GM23338 (cell line): ENCODE results near the gene FGF4. TPM values are rescaled to one million over a fixed set of nuclear protein-coding genes. Genes with fewer than 3 reads are reported as not detected.

Experiments used
- ATAC-seq: fragments of 200-7000 bp; cut with Tn5 transposase; 3 replicates; pipeline ENCODE4 v1.9.1; 2020
- DNase-seq: peaks from one replicate; pipeline ENCODE4 v3.0.0-alpha.2; 2015; ENCODE audit warnings: low spot score
- H2AFZ ChIP-seq: fragments of 200-600 bp; sonication (generic); 2 replicates; pipeline ENCODE4 v1.8.0; 2016; ENCODE audit warnings: antibody characterized with exemption, mild to moderate bottlenecking, moderate library complexity
- H3F3A ChIP-seq: fragments of 200-600 bp; sonication (generic); replicated peaks from 2 replicates; pipeline ENCODE4 v1.8.0; 2017; ENCODE audit warnings: antibody characterized with exemption, mixed run types, low read depth
- H3K27ac ChIP-seq: fragments of 200-600 bp; sonication (generic); 2 replicates; pipeline ENCODE4 v1.6.1; 2016; ENCODE audit warnings: low read depth
- H3K27me3 ChIP-seq: fragments of 200-600 bp; sonication (generic); 2 replicates; pipeline ENCODE4 v1.8.0; 2016; ENCODE audit warnings: mild to moderate bottlenecking, mixed run types, moderate library complexity; ENCODE audit not compliant: insufficient read depth
- H3K36me3 ChIP-seq: fragments of 200-600 bp; sonication (generic); 2 replicates; pipeline ENCODE4 v1.8.0; 2016; ENCODE audit warnings: mild to moderate bottlenecking; ENCODE audit not compliant: insufficient read depth
- H3K4me1 ChIP-seq: fragments of 200-600 bp; sonication (generic); 2 replicates; pipeline ENCODE4 v1.8.0; 2016; ENCODE audit warnings: mild to moderate bottlenecking, moderate library complexity; ENCODE audit not compliant: insufficient read depth
- H3K4me2 ChIP-seq: fragments of 200-600 bp; sonication (generic); 2 replicates; pipeline ENCODE4 v1.7.1; 2017; ENCODE audit warnings: mixed run types
- H3K4me3 ChIP-seq: fragments of 200-600 bp; sonication (generic); 2 replicates; pipeline ENCODE4 v1.6.1; 2016; ENCODE audit warnings: mixed run types
- H3K79me2 ChIP-seq: fragments of 200-600 bp; sonication (generic); replicated peaks from 2 replicates; pipeline ENCODE4 v1.8.0; 2017; ENCODE audit warnings: mild to moderate bottlenecking; ENCODE audit not compliant: insufficient read depth
- H3K9me2 ChIP-seq: fragments of 200-600 bp; sonication (generic); 2 replicates; pipeline ENCODE4 v1.8.0; 2017; ENCODE audit not compliant: insufficient read depth
- H4K20me1 ChIP-seq: fragments of 200-600 bp; sonication (generic); replicated peaks from 2 replicates; pipeline ENCODE4 v1.8.0; 2017; ENCODE audit warnings: mild to moderate bottlenecking; ENCODE audit not compliant: insufficient read depth
- H3K27ac Mint-ChIP-seq: 2 replicates; pipeline ENCODE4 v1.8.0; 2020; ENCODE audit warnings: inconsistent platforms, mild to moderate bottlenecking, moderate library complexity, mixed read lengths
- H3K27me3 Mint-ChIP-seq: 3 replicates; pipeline ENCODE4 v1.8.0; 2022; ENCODE audit warnings: low read depth, mild to moderate bottlenecking, moderate library complexity, mixed read lengths, inconsistent platforms; ENCODE audit not compliant: insufficient read depth, poor library complexity
- H3K36me3 Mint-ChIP-seq: 3 replicates; pipeline ENCODE4 v1.8.0; 2021; ENCODE audit warnings: low read depth, mild to moderate bottlenecking, inconsistent platforms, moderate library complexity, mixed read lengths
- H3K4me1 Mint-ChIP-seq: 3 replicates; pipeline ENCODE4 v1.8.0; 2020; ENCODE audit warnings: mild to moderate bottlenecking, inconsistent platforms, mixed read lengths
- H3K4me3 Mint-ChIP-seq: 3 replicates; pipeline ENCODE4 v1.8.0; 2021; ENCODE audit warnings: moderate library complexity, mild to moderate bottlenecking, inconsistent platforms, mixed read lengths
- H3K9me3 Mint-ChIP-seq: 3 replicates; pipeline ENCODE4 v1.8.0; 2020; ENCODE audit warnings: moderate library complexity, mild to moderate bottlenecking, inconsistent platforms, mixed read lengths
- CREB1 ChIP-seq: fragments of 250-450 bp; sonication (Bioruptor Pico); IDR thresholded peaks from 2 replicates; pipeline ENCODE4 v1.5.0; 2020; ENCODE audit warnings: low read depth, mild to moderate bottlenecking, moderate library complexity
- CTCF ChIP-seq, 2 experiments: fragments of 200-600 bp in 1 of 2; sonication (generic) in 1 of 2; conservative IDR thresholded peaks; 2 replicates each; pipeline versions ENCODE4 v1.5.1 to v1.6.1; 2016 to 2017; ENCODE audit warnings: antibody characterized with exemption in 2 of 2, low read depth in 2 of 2, mild to moderate bottlenecking in 2 of 2, moderate library complexity in 1 of 2
- EZH2 ChIP-seq: fragments of 200-600 bp; sonication (generic); IDR thresholded peaks from one replicate; pipeline ENCODE4 v1.8.0; 2017; ENCODE audit warnings: antibody characterized with exemption, mild to moderate bottlenecking, low read depth; ENCODE audit not compliant: unreplicated experiment
- EZH2phosphoT487 ChIP-seq: fragments of 200-600 bp; sonication (generic); IDR thresholded peaks from one replicate; pipeline ENCODE4 v1.8.1; 2018; ENCODE audit warnings: antibody characterized with exemption; ENCODE audit not compliant: unreplicated experiment
- NANOG ChIP-seq: IDR thresholded peaks from 2 replicates; pipeline ENCODE4 v1.6.1; 2016; ENCODE audit warnings: antibody characterized with exemption, borderline replicate concordance
- POLR2AphosphoS5 ChIP-seq: IDR thresholded peaks from 2 replicates; pipeline ENCODE4 v1.6.1; 2016; ENCODE audit warnings: antibody characterized with exemption, low read depth
- STAT1 ChIP-seq: IDR thresholded peaks from one replicate; pipeline ENCODE4 v1.6.1; 2016; ENCODE audit warnings: antibody characterized with exemption; ENCODE audit not compliant: unreplicated experiment
- ZNF114 ChIP-seq: fragments of 250-450 bp; sonication (Bioruptor Pico); IDR thresholded peaks from 2 replicates; pipeline ENCODE4 v1.5.0; 2020; ENCODE audit warnings: mild to moderate bottlenecking, moderate library complexity
- ZNF331 ChIP-seq: fragments of 250-450 bp; sonication (Bioruptor Pico); IDR thresholded peaks from 2 replicates; pipeline ENCODE4 v1.5.0; 2020; ENCODE audit warnings: low read depth, mild to moderate bottlenecking, moderate library complexity
- polyA plus RNA-seq: library from polyadenylated mRNA; unstranded; fragments of >200 nt; fragmentation: Nextera tagmentation; extraction: Ambion mirVana; gene quantifications from 2 replicates; pipeline ENCODE4 v1.2.1, GENCODE V29; 2016
- total RNA-seq: library from RNA; depleted of rRNA; stranded (reverse); fragments of >200 nt; shearing (Covaris generic); gene quantifications from 2 replicates; pipeline ENCODE4 v1.2.3, GENCODE V29; 2014
- TF ChIP-seq, protein P1 (sequence below): IDR thresholded peaks from one replicate; pipeline ENCODE4 v1.6.1; 2018; ENCODE audit warnings: antibody characterized with exemption; ENCODE audit not compliant: unreplicated experiment
- TF ChIP-seq, protein P2 (sequence below): IDR thresholded peaks from 2 replicates; pipeline ENCODE4 v1.6.1; 2016; ENCODE audit warnings: antibody characterized with exemption

FGF4 gene
- total and polyA plus RNA-seq, 2 experiments from 2014 or later = 4.8 to 13.1 TPM

GRCh38 chr11:69726019-69726418, 49.1 kb downstream of the FGF4 start:
- no peak overlapping the region for H3K4me3 Mint-ChIP-seq
- TF ChIP-seq, protein P1, sequence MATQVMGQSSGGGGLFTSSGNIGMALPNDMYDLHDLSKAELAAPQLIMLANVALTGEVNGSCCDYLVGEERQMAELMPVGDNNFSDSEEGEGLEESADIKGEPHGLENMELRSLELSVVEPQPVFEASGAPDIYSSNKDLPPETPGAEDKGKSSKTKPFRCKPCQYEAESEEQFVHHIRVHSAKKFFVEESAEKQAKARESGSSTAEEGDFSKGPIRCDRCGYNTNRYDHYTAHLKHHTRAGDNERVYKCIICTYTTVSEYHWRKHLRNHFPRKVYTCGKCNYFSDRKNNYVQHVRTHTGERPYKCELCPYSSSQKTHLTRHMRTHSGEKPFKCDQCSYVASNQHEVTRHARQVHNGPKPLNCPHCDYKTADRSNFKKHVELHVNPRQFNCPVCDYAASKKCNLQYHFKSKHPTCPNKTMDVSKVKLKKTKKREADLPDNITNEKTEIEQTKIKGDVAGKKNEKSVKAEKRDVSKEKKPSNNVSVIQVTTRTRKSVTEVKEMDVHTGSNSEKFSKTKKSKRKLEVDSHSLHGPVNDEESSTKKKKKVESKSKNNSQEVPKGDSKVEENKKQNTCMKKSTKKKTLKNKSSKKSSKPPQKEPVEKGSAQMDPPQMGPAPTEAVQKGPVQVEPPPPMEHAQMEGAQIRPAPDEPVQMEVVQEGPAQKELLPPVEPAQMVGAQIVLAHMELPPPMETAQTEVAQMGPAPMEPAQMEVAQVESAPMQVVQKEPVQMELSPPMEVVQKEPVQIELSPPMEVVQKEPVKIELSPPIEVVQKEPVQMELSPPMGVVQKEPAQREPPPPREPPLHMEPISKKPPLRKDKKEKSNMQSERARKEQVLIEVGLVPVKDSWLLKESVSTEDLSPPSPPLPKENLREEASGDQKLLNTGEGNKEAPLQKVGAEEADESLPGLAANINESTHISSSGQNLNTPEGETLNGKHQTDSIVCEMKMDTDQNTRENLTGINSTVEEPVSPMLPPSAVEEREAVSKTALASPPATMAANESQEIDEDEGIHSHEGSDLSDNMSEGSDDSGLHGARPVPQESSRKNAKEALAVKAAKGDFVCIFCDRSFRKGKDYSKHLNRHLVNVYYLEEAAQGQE = no peak
- no peak for TF ChIP-seq EZH2
- no peak for TF ChIP-seq STAT1
- no peak for TF ChIP-seq NANOG
- TF ChIP-seq CREB1 = no peak
- TF ChIP-seq, protein P2, sequence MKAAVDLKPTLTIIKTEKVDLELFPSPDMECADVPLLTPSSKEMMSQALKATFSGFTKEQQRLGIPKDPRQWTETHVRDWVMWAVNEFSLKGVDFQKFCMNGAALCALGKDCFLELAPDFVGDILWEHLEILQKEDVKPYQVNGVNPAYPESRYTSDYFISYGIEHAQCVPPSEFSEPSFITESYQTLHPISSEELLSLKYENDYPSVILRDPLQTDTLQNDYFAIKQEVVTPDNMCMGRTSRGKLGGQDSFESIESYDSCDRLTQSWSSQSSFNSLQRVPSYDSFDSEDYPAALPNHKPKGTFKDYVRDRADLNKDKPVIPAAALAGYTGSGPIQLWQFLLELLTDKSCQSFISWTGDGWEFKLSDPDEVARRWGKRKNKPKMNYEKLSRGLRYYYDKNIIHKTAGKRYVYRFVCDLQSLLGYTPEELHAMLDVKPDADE = no peak
- no peak for TF ChIP-seq ZNF114 (CRISPR knock-in tag)
- no peak for TF ChIP-seq CTCF (conservative IDR thresholded peaks at IDR 0.05; ENCODE audit: low read depth in 2 of 2)
- no peak for TF ChIP-seq ZNF331 (CRISPR knock-in tag)
- TF ChIP-seq POLR2AphosphoS5 = no peak
- Histone ChIP-seq H4K20me1 (no peaks in the 10 kb centered on the region), H3K4me2 (no peak overlapping the region), H3K27ac (no peak overlapping the region), H3K4me3 (no peak overlapping the region), H3K4me1 (peaks cover 4% of the 10 kb centered on the region; the same call in 1 of the 2 replicates), H3K79me2 (no peaks in the 10 kb centered on the region), H2AFZ (no peak overlapping the region), H3K9me2 (no peaks in the 10 kb centered on the region), H3F3A (no peaks in the 10 kb centered on the region), H3K27me3 (no peaks in the 10 kb centered on the region), H3K36me3 (no peaks in the 10 kb centered on the region)
- ATAC-seq (no peak), DNase-seq (no peak)
- no peaks in the 10 kb centered on the region for H3K36me3 Mint-ChIP-seq
- H3K27me3 Mint-ChIP-seq = peaks cover 7% of the 10 kb centered on the region
- no peak overlapping the region for H3K27ac Mint-ChIP-seq
- H3K9me3 Mint-ChIP-seq = no peaks in the 10 kb centered on the region; the same call in 2 of the 3 replicates
- 0 out of 3 replicates have a peak, but pooled peaks cover 3% of the 10 kb centered on the region for H3K4me1 Mint-ChIP-seq

DNA sequence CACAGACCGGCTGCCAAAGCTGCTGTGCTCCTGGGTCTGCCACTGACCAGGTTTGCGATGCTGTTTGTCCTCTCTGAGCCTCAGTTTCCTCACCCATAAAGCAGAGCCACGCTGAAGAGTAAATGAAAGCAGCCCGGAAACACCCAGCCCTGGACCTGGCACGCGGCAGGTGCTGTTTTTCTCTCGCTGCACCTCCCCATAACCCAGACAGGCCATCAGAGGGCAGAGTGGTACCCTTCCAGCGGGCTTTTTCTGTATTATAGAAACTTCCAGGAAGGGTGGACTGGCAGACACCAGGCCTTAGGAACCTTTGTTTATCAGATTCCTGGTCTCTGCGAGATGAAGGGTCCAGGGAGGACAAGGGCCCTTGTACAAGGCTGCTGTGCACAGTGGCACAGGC, 53.4 kb downstream of the FGF4 start:
- H3K36me3 ChIP-seq = no peaks in the 10 kb centered on the region
- no peaks in the 10 kb centered on the region for H3F3A ChIP-seq
- no peaks in the 10 kb centered on the region for H3K9me2 ChIP-seq
- H3K4me3 ChIP-seq = no peak overlapping the region
- H3K36me3 Mint-ChIP-seq = no peaks in the 10 kb centered on the region
- H3K4me2 ChIP-seq = no peak overlapping the region
- no peak overlapping the region for H2AFZ ChIP-seq
- TF ChIP-seq CTCF (conservative IDR thresholded peaks at IDR 0.05; ENCODE audit: low read depth in 2 of 2) (peak; percentile 63 to 74), EZH2phosphoT487 (no peak), CREB1 (no peak), NANOG (no peak)
- H3K27me3 Mint-ChIP-seq = peaks cover 15% of the 10 kb centered on the region
- H3K4me3 Mint-ChIP-seq = no peak overlapping the region
- no peaks in the 10 kb centered on the region for H3K79me2 ChIP-seq
- peaks cover 13% of the 10 kb centered on the region for H3K4me1 Mint-ChIP-seq
- H3K27ac Mint-ChIP-seq = no peak overlapping the region
- H4K20me1 ChIP-seq = no peaks in the 10 kb centered on the region
- DNase-seq (peak; percentile 59), ATAC-seq (peak; percentile 57)
- H3K27ac ChIP-seq = no peak overlapping the region
- peaks cover 4% of the 10 kb centered on the region; the same call in 1 of the 2 replicates for H3K4me1 ChIP-seq
- H3K9me3 Mint-ChIP-seq = no peaks in the 10 kb centered on the region
- no peaks in the 10 kb centered on the region for H3K27me3 ChIP-seq
